Esophagus squamous epithelium (tissue), 4 donors: ENCODE data around the gene PLEKHO1.

Experiments used
- POLR2A ChIP-seq, 4 donors: fragments of 450-650 bp; IDR thresholded peaks; one replicate each; pipeline ENCODE4 v1.6.1; 2017; ENCODE audit warnings: antibody characterized with exemption in 4 of 4, mild to moderate bottlenecking in 4 of 4, moderate library complexity in 3 of 4
- TF ChIP-seq, protein P1 (sequence below), 6 experiments: fragments of 450-650 bp in 4 of 6; fragments of 200-600 bp in 2 of 6; sonication (generic) in 2 of 6; IDR thresholded peaks; one replicate each; pipeline ENCODE4 v1.5.1; 2016 to 2019; ENCODE audit warnings: antibody characterized with exemption in 6 of 6, mild to moderate bottlenecking in 4 of 6, moderate library complexity in 4 of 6

DNA sequence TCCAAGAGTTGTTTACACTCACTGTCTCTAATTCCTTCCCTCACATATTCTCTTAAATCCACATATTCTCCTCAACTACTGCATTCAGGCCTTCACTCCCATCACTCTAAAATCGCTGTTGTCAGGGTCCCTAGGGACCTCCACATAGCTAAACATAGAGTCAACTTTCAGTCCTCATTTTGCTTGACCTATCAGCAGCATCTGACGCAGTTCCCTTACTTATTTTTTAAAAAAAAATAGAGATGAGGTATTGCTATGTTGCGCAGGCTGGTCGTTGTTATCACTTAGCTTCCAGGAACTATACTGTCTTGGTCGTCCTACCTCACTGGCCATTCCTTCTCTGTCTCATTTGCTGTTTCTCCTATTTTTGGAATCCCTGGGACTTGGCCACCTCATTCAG, 11.7 kb upstream of the PLEKHO1 start:
- TF ChIP-seq, protein P1, sequence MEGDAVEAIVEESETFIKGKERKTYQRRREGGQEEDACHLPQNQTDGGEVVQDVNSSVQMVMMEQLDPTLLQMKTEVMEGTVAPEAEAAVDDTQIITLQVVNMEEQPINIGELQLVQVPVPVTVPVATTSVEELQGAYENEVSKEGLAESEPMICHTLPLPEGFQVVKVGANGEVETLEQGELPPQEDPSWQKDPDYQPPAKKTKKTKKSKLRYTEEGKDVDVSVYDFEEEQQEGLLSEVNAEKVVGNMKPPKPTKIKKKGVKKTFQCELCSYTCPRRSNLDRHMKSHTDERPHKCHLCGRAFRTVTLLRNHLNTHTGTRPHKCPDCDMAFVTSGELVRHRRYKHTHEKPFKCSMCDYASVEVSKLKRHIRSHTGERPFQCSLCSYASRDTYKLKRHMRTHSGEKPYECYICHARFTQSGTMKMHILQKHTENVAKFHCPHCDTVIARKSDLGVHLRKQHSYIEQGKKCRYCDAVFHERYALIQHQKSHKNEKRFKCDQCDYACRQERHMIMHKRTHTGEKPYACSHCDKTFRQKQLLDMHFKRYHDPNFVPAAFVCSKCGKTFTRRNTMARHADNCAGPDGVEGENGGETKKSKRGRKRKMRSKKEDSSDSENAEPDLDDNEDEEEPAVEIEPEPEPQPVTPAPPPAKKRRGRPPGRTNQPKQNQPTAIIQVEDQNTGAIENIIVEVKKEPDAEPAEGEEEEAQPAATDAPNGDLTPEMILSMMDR (IDR thresholded peaks at IDR 0.05): no peak
- no peak for TF ChIP-seq POLR2A (IDR thresholded peaks at IDR 0.05)
